Suprapubic skin (tissue), 4 donors: ENCODE results near the gene PAX6.

ENCODE experiments used
- EP300 ChIP-seq: sonication (generic); formaldehyde crosslinking; IDR thresholded peaks from one replicate; pipeline ENCODE4 v1.6.1; 2017; ENCODE audit warnings: antibody characterized with exemption
- POLR2A ChIP-seq, 2 donors: fragments of 450-650 bp; IDR thresholded peaks; one replicate each; pipeline ENCODE4 v1.6.1; 2017; ENCODE audit warnings: antibody characterized with exemption in 2 of 2, mild to moderate bottlenecking in 2 of 2, moderate library complexity in 2 of 2
- POLR2AphosphoS5 ChIP-seq, 3 donors: sonication (generic); formaldehyde crosslinking; IDR thresholded peaks; one replicate each; pipeline ENCODE4 v1.6.1; 2017; ENCODE audit warnings: antibody characterized with exemption in 3 of 3
- TF ChIP-seq, protein P1 (sequence below), 2 donors: fragments of 200-600 bp in 1 of 2; fragments of 450-650 bp in 1 of 2; sonication (generic) in 1 of 2; IDR thresholded peaks; one replicate each; pipeline ENCODE4 v1.5.1; 2016 to 2019; ENCODE audit warnings: antibody characterized with exemption in 2 of 2, mild to moderate bottlenecking in 1 of 2, moderate library complexity in 1 of 2

DNA sequence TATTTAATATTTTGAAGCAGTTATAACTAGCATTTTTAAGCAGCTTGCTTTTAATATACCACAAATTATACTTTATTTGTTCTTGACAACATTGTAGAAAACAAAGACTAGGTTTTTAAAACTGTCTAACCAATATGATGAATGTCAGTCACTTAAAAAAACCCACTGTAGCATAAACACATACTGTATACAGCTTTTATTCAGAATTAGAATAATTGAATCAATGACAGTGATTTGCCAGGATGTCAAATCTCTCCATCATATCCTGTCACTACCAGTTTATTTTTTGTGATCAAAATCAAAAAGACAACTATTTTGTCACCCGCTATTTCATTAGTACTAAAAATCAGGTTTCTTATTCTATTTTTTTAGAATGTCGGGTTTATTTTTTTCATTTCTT lies 26.5 kb downstream of the PAX6 start:
- TF ChIP-seq, protein P1, sequence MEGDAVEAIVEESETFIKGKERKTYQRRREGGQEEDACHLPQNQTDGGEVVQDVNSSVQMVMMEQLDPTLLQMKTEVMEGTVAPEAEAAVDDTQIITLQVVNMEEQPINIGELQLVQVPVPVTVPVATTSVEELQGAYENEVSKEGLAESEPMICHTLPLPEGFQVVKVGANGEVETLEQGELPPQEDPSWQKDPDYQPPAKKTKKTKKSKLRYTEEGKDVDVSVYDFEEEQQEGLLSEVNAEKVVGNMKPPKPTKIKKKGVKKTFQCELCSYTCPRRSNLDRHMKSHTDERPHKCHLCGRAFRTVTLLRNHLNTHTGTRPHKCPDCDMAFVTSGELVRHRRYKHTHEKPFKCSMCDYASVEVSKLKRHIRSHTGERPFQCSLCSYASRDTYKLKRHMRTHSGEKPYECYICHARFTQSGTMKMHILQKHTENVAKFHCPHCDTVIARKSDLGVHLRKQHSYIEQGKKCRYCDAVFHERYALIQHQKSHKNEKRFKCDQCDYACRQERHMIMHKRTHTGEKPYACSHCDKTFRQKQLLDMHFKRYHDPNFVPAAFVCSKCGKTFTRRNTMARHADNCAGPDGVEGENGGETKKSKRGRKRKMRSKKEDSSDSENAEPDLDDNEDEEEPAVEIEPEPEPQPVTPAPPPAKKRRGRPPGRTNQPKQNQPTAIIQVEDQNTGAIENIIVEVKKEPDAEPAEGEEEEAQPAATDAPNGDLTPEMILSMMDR (IDR thresholded peaks at IDR 0.05) = no peak
- TF ChIP-seq POLR2AphosphoS5 (IDR thresholded peaks at IDR 0.05) = no peak
- TF ChIP-seq POLR2A (IDR thresholded peaks at IDR 0.05) = no peak
- no peak for TF ChIP-seq EP300
